Breast epithelium (tissue), 3 donors: ENCODE data around the gene DAPK2.

Experiments used
- POLR2A ChIP-seq: fragments of 450-650 bp; IDR thresholded peaks from one replicate; pipeline ENCODE4 v1.6.1; 2016; ENCODE audit warnings: antibody characterized with exemption, mild to moderate bottlenecking, moderate library complexity
- POLR2AphosphoS5 ChIP-seq, 3 donors: sonication (generic); formaldehyde crosslinking; IDR thresholded peaks; one replicate each; pipeline ENCODE4 v1.6.1; 2017; ENCODE audit warnings: antibody characterized with exemption in 3 of 3

- TF ChIP-seq POLR2AphosphoS5 (IDR thresholded peaks at IDR 0.05) (no peak), POLR2A (no peak)
These were observed 155.7 kb downstream of the DAPK2 start for GRCh38 chr15:63890617-63891016.
